Immature natural killer cell (primary cell): ENCODE measurements around the gene MAP2K1. TPM values are rescaled to one million over a fixed set of nuclear protein-coding genes. Genes with fewer than 3 reads are reported as not detected.
A peak's percentile ranks its signal among the peaks of the same experiment; 100 is the strongest.
"Not testable (repeated sequence)": the region's sequence is repeated elsewhere in the genome, so short reads cannot be mapped to it uniquely, and the experiment has no call there.

Experiments used
- DNase-seq, 3 donors: peaks; one replicate each; pipeline ENCODE4 v3.0.0; 2022; ENCODE audit warnings: mixed read lengths in 1 of 3
- H3K27ac Mint-ChIP-seq, 6 donors: one replicate each; pipeline ENCODE4 v1.8.0; 2020; ENCODE audit warnings: mixed read lengths in 6 of 6, mild to moderate bottlenecking in 5 of 6, inconsistent platforms in 4 of 6, moderate library complexity in 3 of 6
- H3K27me3 Mint-ChIP-seq, 3 donors: one replicate each; pipeline ENCODE4 v1.8.0; 2020 to 2021; ENCODE audit warnings: low read depth in 3 of 3, mild to moderate bottlenecking in 3 of 3, mixed read lengths in 3 of 3, moderate library complexity in 3 of 3, inconsistent platforms in 1 of 3
- H3K36me3 Mint-ChIP-seq, 3 donors: one replicate each; pipeline ENCODE4 v1.8.0; 2020; ENCODE audit warnings: mixed read lengths in 3 of 3, inconsistent platforms in 2 of 3, mild to moderate bottlenecking in 2 of 3
- H3K4me1 Mint-ChIP-seq, 2 donors: one replicate each; pipeline ENCODE4 v1.8.0; 2020; ENCODE audit warnings: inconsistent platforms in 2 of 2, mild to moderate bottlenecking in 2 of 2, mixed read lengths in 2 of 2, moderate library complexity in 1 of 2
- H3K4me3 Mint-ChIP-seq, 5 donors: one replicate each; pipeline ENCODE4 v1.8.0; 2020; ENCODE audit warnings: mild to moderate bottlenecking in 5 of 5, mixed read lengths in 5 of 5, inconsistent platforms in 3 of 5, moderate library complexity in 3 of 5
- H3K9me3 Mint-ChIP-seq, 6 donors: one replicate each; pipeline ENCODE4 v1.8.0; 2020; ENCODE audit warnings: mild to moderate bottlenecking in 6 of 6, mixed read lengths in 6 of 6, inconsistent platforms in 4 of 6, moderate library complexity in 3 of 6
- polyA plus RNA-seq, 3 donors: library from polyadenylated mRNA; unstranded; fragments of 300-500 nt; fragmentation: Illumina TruSeq; gene quantifications; one replicate each; pipeline ENCODE4 v1.2.3, GENCODE V29; 2021

Gene MAP2K1
- polyA plus RNA-seq, 3 donors from 2014 or later, result 30.7 to 58.3 (median 48.9) TPM

- Mint-ChIP-seq H3K27me3 (peaks cover 4 to 16% (median 6%) of the 10 kb centered on the region in 3 donors), H3K27ac (peak overlapping the region; percentile 84 to 93 (median 86)), H3K9me3 (no peaks in the 10 kb centered on the region), H3K4me1 (peaks cover 54 to 59% of the 10 kb centered on the region in 2 donors), H3K4me3 (peak overlapping the region; percentile 83 to 91 (median 90)), H3K36me3 (peaks cover 0 to 5% (median 0%) of the 10 kb centered on the region in 3 donors)
- peak; percentile 60 to 65 (median 61) for DNase-seq
These were observed 691 bp downstream of the MAP2K1 start for GRCh38 chr15:66387163-66388042.

- no peak for DNase-seq
- peaks cover 57 to 62% of the 10 kb centered on the region in 2 donors for H3K4me1 Mint-ChIP-seq
- H3K4me3 Mint-ChIP-seq, result peak overlapping the region; percentile 83 to 91 (median 90)
- H3K9me3 Mint-ChIP-seq, result no peaks in the 10 kb centered on the region
- peak overlapping the region; percentile 84 to 93 (median 86) for H3K27ac Mint-ChIP-seq
- H3K36me3 Mint-ChIP-seq, result peaks cover 0 to 5% (median 0%) of the 10 kb centered on the region in 3 donors
- H3K27me3 Mint-ChIP-seq, result peaks cover 4 to 16% (median 6%) of the 10 kb centered on the region in 3 donors
These were observed 1.3 kb downstream of the MAP2K1 start for GRCh38 chr15:66388043-66388363.

GRCh38 chr15:66388576-66388975 is 1.9 kb downstream of the MAP2K1 start:
- Mint-ChIP-seq H3K4me3 (peak overlapping the region; percentile 83 to 91 (median 90)), H3K4me1 (peaks cover 62 to 68% of the 10 kb centered on the region in 2 donors), H3K9me3 (no peaks in the 10 kb centered on the region), H3K36me3 (peaks cover 0 to 5% (median 0%) of the 10 kb centered on the region in 3 donors), H3K27ac (peak overlapping the region in 4 of 6 donors; percentile 17 to 88 (median 86)), H3K27me3 (peaks cover 4 to 16% (median 6%) of the 10 kb centered on the region in 3 donors)
- no peak for DNase-seq

- peaks cover 0 to 5% (median 0%) of the 10 kb centered on the region in 3 donors for H3K36me3 Mint-ChIP-seq
- DNase-seq, result peak; percentile 32 to 50 (median 34)
- peak overlapping the region; percentile 73 to 91 (median 82) for H3K27ac Mint-ChIP-seq
- H3K4me1 Mint-ChIP-seq, result peaks cover 67 to 75% of the 10 kb centered on the region in 2 donors
- H3K27me3 Mint-ChIP-seq, result peaks cover 4 to 16% (median 6%) of the 10 kb centered on the region in 3 donors
- H3K9me3 Mint-ChIP-seq, result no peaks in the 10 kb centered on the region
- peak overlapping the region; percentile 73 to 91 (median 90) for H3K4me3 Mint-ChIP-seq
These were observed 2.6 kb downstream of the MAP2K1 start for GRCh38 chr15:66389098-66389858.

GRCh38 chr15:66389859-66390381 is 3.2 kb downstream of the MAP2K1 start:
- H3K27ac Mint-ChIP-seq, result peak overlapping the region; percentile 18 to 87 (median 80)
- H3K9me3 Mint-ChIP-seq, result no peaks in the 10 kb centered on the region
- no peak for DNase-seq
- peaks cover 4 to 16% (median 6%) of the 10 kb centered on the region in 3 donors for H3K27me3 Mint-ChIP-seq
- peaks cover 72 to 81% of the 10 kb centered on the region in 2 donors for H3K4me1 Mint-ChIP-seq
- H3K36me3 Mint-ChIP-seq, result peaks cover 0 to 5% (median 0%) of the 10 kb centered on the region in 3 donors
- H3K4me3 Mint-ChIP-seq, result peak overlapping the region; percentile 67 to 91 (median 73)

- H3K4me3 Mint-ChIP-seq, result peak overlapping the region; percentile 70 to 91 (median 76)
These were observed 4.0 kb downstream of the MAP2K1 start for GRCh38 chr15:66390678-66391077.

GRCh38 chr15:66393037-66393436 is 6.3 kb downstream of the MAP2K1 start:
- not testable (repeated sequence) for DNase-seq, H3K9me3 Mint-ChIP-seq, H3K27me3 Mint-ChIP-seq, H3K36me3 Mint-ChIP-seq, H3K4me3 Mint-ChIP-seq
- H3K27ac Mint-ChIP-seq, result peak overlapping the region in 2 of 6 donors; percentile 35 to 74
- H3K4me1 Mint-ChIP-seq, result peaks cover 69 to 84% of the 10 kb centered on the region in 2 donors

More at GRCh38 chr15:66390678-66391077, 4.0 kb downstream of the MAP2K1 start:
- Mint-ChIP-seq H3K4me1 (peaks cover 77 to 89% of the 10 kb centered on the region in 2 donors), H3K9me3 (no peaks in the 10 kb centered on the region), H3K27me3 (peaks cover 4 to 16% (median 6%) of the 10 kb centered on the region in 3 donors), H3K27ac (peak overlapping the region; percentile 18 to 87 (median 82)), H3K36me3 (peaks cover 0 to 5% (median 0%) of the 10 kb centered on the region in 3 donors)
- peak in 2 of 3 donors; percentile 14 to 28 for DNase-seq

GRCh38 chr15:66394472-66394871 is 7.8 kb downstream of the MAP2K1 start:
- Mint-ChIP-seq H3K27me3 (peaks cover 0 to 3% (median 1%) of the 10 kb centered on the region in 3 donors), H3K4me1 (peaks cover 55 to 70% of the 10 kb centered on the region in 2 donors), H3K27ac (peak overlapping the region in 3 of 6 donors; percentile 9 to 46 (median 44)), H3K9me3 (no peaks in the 10 kb centered on the region), H3K4me3 (peak overlapping the region in 1 of 5 donors; percentile 7), H3K36me3 (peaks cover 0 to 9% (median 0%) of the 10 kb centered on the region in 3 donors)
- no peak for DNase-seq

- Mint-ChIP-seq H3K36me3 (peaks cover 0 to 9% (median 0%) of the 10 kb centered on the region in 3 donors), H3K27me3 (peaks cover 0 to 2% (median 1%) of the 10 kb centered on the region in 3 donors), H3K27ac (peak overlapping the region in 2 of 6 donors; percentile 9 to 46), H3K4me3 (peak overlapping the region in 1 of 5 donors; percentile 7), H3K4me1 (peaks cover 51 to 65% of the 10 kb centered on the region in 2 donors), H3K9me3 (no peaks in the 10 kb centered on the region)
- no peak for DNase-seq
These were observed 8.2 kb downstream of the MAP2K1 start for GRCh38 chr15:66394915-66395314.

- no peak overlapping the region for H3K27ac Mint-ChIP-seq
- H3K4me3 Mint-ChIP-seq, result no peak overlapping the region
These were observed 12.6 kb downstream of the MAP2K1 start for GRCh38 chr15:66399276-66399675.

GRCh38 chr15:66400351-66400774 is 13.7 kb downstream of the MAP2K1 start:
- Mint-ChIP-seq H3K27ac (peak overlapping the region in 3 of 6 donors; percentile 2 to 41 (median 34)), H3K36me3 (peaks cover 0 to 5% (median 0%) of the 10 kb centered on the region in 3 donors), H3K9me3 (no peaks in the 10 kb centered on the region), H3K4me1 (peaks cover 51 to 66% of the 10 kb centered on the region in 2 donors), H3K4me3 (no peak overlapping the region), H3K27me3 (peaks cover 0 to 3% (median 2%) of the 10 kb centered on the region in 3 donors)
- DNase-seq, result no peak

More at GRCh38 chr15:66399276-66399675, 12.6 kb downstream of the MAP2K1 start:
- no peak for DNase-seq
- no peaks in the 10 kb centered on the region for H3K9me3 Mint-ChIP-seq
- H3K4me1 Mint-ChIP-seq, result peaks cover 51 to 69% of the 10 kb centered on the region in 2 donors
- H3K27me3 Mint-ChIP-seq, result peaks cover 0 to 3% (median 2%) of the 10 kb centered on the region in 3 donors
- peaks cover 0 to 5% (median 0%) of the 10 kb centered on the region in 3 donors for H3K36me3 Mint-ChIP-seq

- peak overlapping the region; percentile 33 to 77 (median 77) for H3K4me3 Mint-ChIP-seq
- peak overlapping the region; percentile 34 to 93 (median 64) for H3K27ac Mint-ChIP-seq
- peaks cover 0 to 5% (median 0%) of the 10 kb centered on the region in 3 donors for H3K36me3 Mint-ChIP-seq
- H3K4me1 Mint-ChIP-seq, result peaks cover 52 to 67% of the 10 kb centered on the region in 2 donors
- H3K27me3 Mint-ChIP-seq, result peaks cover 0 to 2% (median 1%) of the 10 kb centered on the region in 3 donors
- no peak for DNase-seq
- H3K9me3 Mint-ChIP-seq, result no peaks in the 10 kb centered on the region
These were observed 14.7 kb downstream of the MAP2K1 start for GRCh38 chr15:66401130-66402021.
